ENCODE data around the gene CDT1.

GRCh38 chr16:88827727-88828126 is 24.1 kb downstream of the CDT1 start:
- TF ChIP-seq CTCF (IDR thresholded peaks at IDR 0.05) (no peak), POLR2A (IDR thresholded peaks at IDR 0.05) (no peak)
